OCI-LY7 (cell line): ENCODE results near the gene KIZ.

ENCODE experiments used
- EZH2phosphoT487 ChIP-seq: fragments of 200-600 bp; sonication (generic); IDR thresholded peaks from 2 replicates; pipeline ENCODE4 v1.6.1; 2018; ENCODE audit warnings: low read depth, borderline replicate concordance, mild to moderate bottlenecking, mixed run types, antibody characterized with exemption, low read length, moderate library complexity, mixed read lengths
- TF ChIP-seq, protein P1 (sequence below): fragments of 200-600 bp; sonication (generic); conservative IDR thresholded peaks from 2 replicates; pipeline ENCODE4 v1.5.1; 2014; ENCODE audit warnings: mild to moderate bottlenecking, antibody characterized with exemption, low read length, moderate library complexity, mixed read lengths

- TF ChIP-seq, protein P1, sequence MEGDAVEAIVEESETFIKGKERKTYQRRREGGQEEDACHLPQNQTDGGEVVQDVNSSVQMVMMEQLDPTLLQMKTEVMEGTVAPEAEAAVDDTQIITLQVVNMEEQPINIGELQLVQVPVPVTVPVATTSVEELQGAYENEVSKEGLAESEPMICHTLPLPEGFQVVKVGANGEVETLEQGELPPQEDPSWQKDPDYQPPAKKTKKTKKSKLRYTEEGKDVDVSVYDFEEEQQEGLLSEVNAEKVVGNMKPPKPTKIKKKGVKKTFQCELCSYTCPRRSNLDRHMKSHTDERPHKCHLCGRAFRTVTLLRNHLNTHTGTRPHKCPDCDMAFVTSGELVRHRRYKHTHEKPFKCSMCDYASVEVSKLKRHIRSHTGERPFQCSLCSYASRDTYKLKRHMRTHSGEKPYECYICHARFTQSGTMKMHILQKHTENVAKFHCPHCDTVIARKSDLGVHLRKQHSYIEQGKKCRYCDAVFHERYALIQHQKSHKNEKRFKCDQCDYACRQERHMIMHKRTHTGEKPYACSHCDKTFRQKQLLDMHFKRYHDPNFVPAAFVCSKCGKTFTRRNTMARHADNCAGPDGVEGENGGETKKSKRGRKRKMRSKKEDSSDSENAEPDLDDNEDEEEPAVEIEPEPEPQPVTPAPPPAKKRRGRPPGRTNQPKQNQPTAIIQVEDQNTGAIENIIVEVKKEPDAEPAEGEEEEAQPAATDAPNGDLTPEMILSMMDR, result no peak
- no peak for TF ChIP-seq EZH2phosphoT487
Observed at GRCh38 chr20:21145424-21145823, 19.5 kb downstream of the KIZ start.
